ENCODE data around the gene PACRG. TPM values are rescaled to one million over a fixed set of nuclear protein-coding genes. Genes with fewer than 3 reads are reported as not detected.

PACRG gene
- total and polyA plus RNA-seq, 8 donors: 1.5 to 6.8 (median 4.6) TPM

- ATAC-seq (no peak), DNase-seq (no peak)
- Histone ChIP-seq H3K4me1 (peaks cover 0 to 4% of the 10 kb centered on the region in 2 donors), H3K4me3 (no peak overlapping the region), H3K27ac (no peak overlapping the region), H3K27me3 (no peaks in the 10 kb centered on the region), H3K9me3 (no peaks in the 10 kb centered on the region), H3K36me3 (no peaks in the 10 kb centered on the region)
- no peak for TF ChIP-seq CTCF (IDR thresholded peaks at IDR 0.05)
- intact Hi-C loops (cut with DNase I): loop anchor here in 1 of 2 donors (10.0 kb wide), 1 partner anchor 223 kb away; no protein-coding TSS in a partner anchor
These were observed 453.9 kb downstream of the PACRG start for GRCh38 chr6:163181666-163182180.

GRCh38 chr6:163182696-163183095 is 454.9 kb downstream of the PACRG start:
- Histone ChIP-seq H3K9me3 (no peaks in the 10 kb centered on the region), H3K4me1 (peaks cover 0 to 4% of the 10 kb centered on the region in 2 donors), H3K4me3 (no peak overlapping the region), H3K27ac (no peak overlapping the region), H3K27me3 (no peaks in the 10 kb centered on the region), H3K36me3 (no peaks in the 10 kb centered on the region)
- no peak for ATAC-seq
- intact Hi-C loops (cut with DNase I): loop anchor here in 1 of 2 donors (10.0 kb wide), 1 partner anchor 222 kb away; no protein-coding TSS in a partner anchor
- no peak for TF ChIP-seq CTCF (IDR thresholded peaks at IDR 0.05)
- no peak for DNase-seq

- no peak for TF ChIP-seq CTCF (IDR thresholded peaks at IDR 0.05)
- intact Hi-C loops (cut with DNase I): loop anchor here in 1 of 2 donors (10.0 kb wide), 1 partner anchor 221 kb away; no protein-coding TSS in a partner anchor
- Histone ChIP-seq H3K36me3 (no peaks in the 10 kb centered on the region), H3K27me3 (no peaks in the 10 kb centered on the region), H3K4me1 (peaks cover 0 to 4% of the 10 kb centered on the region in 2 donors), H3K27ac (no peak overlapping the region), H3K9me3 (no peaks in the 10 kb centered on the region), H3K4me3 (no peak overlapping the region)
- DNase-seq: no peak
- no peak for ATAC-seq
These were observed 456.0 kb downstream of the PACRG start for GRCh38 chr6:163183806-163184205.

- DNase-seq (no peak), ATAC-seq (no peak)
- no peaks in the 10 kb centered on the region for H3K36me3 ChIP-seq
- intact Hi-C loops (cut with DNase I): loop anchor here in 1 of 2 donors (10.0 kb wide), 1 partner anchor 219 kb away; no protein-coding TSS in a partner anchor
- H3K9me3 ChIP-seq: no peaks in the 10 kb centered on the region
- TF ChIP-seq CTCF (IDR thresholded peaks at IDR 0.05): no peak
- no peak overlapping the region for H3K27ac ChIP-seq
- H3K27me3 ChIP-seq: no peaks in the 10 kb centered on the region
- H3K4me1 ChIP-seq: peaks cover 0 to 3% of the 10 kb centered on the region in 2 donors
- no peak overlapping the region for H3K4me3 ChIP-seq
These were observed 458.0 kb downstream of the PACRG start for GRCh38 chr6:163185744-163186143.

GRCh38 chr6:163186527-163186926 is 458.8 kb downstream of the PACRG start:
- Histone ChIP-seq H3K36me3 (no peaks in the 10 kb centered on the region), H3K4me1 (no peaks in the 10 kb centered on the region), H3K9me3 (no peaks in the 10 kb centered on the region), H3K4me3 (no peak overlapping the region), H3K27ac (no peak overlapping the region), H3K27me3 (no peaks in the 10 kb centered on the region)
- intact Hi-C loops (cut with DNase I): loop anchor here in 1 of 2 donors (10.0 kb wide), 1 partner anchor 218 kb away; no protein-coding TSS in a partner anchor
- TF ChIP-seq CTCF (IDR thresholded peaks at IDR 0.05): no peak
- ATAC-seq: no peak
- no peak for DNase-seq

All from left lung (tissue), 10 donors.